Measurements from ENCODE around the gene IARS1. TPM values are rescaled to one million over a fixed set of nuclear protein-coding genes. Genes with fewer than 3 reads are reported as not detected.

Gene IARS1
- total and polyA plus RNA-seq, 12 donors, result 16.8 to 157 (median 80.1) TPM

- DNase-seq, result no peak
- Histone ChIP-seq H3K9me3 (replicated peaks in 1 of 3) (no peaks in the 10 kb centered on the region), H3K27me3 (no peaks in the 10 kb centered on the region), H3K36me3 (replicated peaks in 1 of 2) (peaks cover 0 to 100% of the 10 kb centered on the region in 2 donors), H3K4me1 (replicated peaks in 1 of 2) (peaks cover 0 to 9% of the 10 kb centered on the region in 2 donors), H3K27ac (no peak overlapping the region), H3K4me3 (no peak overlapping the region)
- no peak for TF ChIP-seq POLR2A (IDR thresholded peaks at IDR 0.05)
- TF ChIP-seq CTCF (IDR thresholded peaks at IDR 0.05), result no peak
- WGBS, 4 donors, result 21 to 53% (median 34%) methylated on average over 1 of the region's 1 CpG
- intact Hi-C loops (cut with DNase I), result no loop called here
Observed at GRCh38 chr9:92263131-92263530, 30.4 kb downstream of the IARS1 start.

GRCh38 chr9:92257327-92257726 is 36.2 kb downstream of the IARS1 start:
- Histone ChIP-seq H3K36me3 (replicated peaks in 1 of 2) (peaks cover 0 to 97% of the 10 kb centered on the region in 2 donors), H3K4me1 (replicated peaks in 1 of 2) (no peaks in the 10 kb centered on the region), H3K27ac (no peak overlapping the region), H3K27me3 (no peaks in the 10 kb centered on the region), H3K4me3 (no peak overlapping the region), H3K9me3 (replicated peaks in 1 of 3) (no peaks in the 10 kb centered on the region)
- intact Hi-C loops (cut with DNase I), result no loop called here
- TF ChIP-seq CTCF (IDR thresholded peaks at IDR 0.05), result no peak
- no peak for TF ChIP-seq POLR2A (IDR thresholded peaks at IDR 0.05)
- 93 to 100% (median 98%) methylated on average over 1 to 2 of the region's 2 CpGs for WGBS, 4 donors
- no peak for DNase-seq

GRCh38 chr9:92254381-92255337 is 38.8 kb downstream of the IARS1 start:
- H3K4me3 ChIP-seq, result no peak overlapping the region
- no peak for TF ChIP-seq CTCF (IDR thresholded peaks at IDR 0.05)
- TF ChIP-seq POLR2A (IDR thresholded peaks at IDR 0.05), result no peak
- no peaks in the 10 kb centered on the region for H3K4me1 ChIP-seq (replicated peaks in 1 of 2)
- 83 to 87% (median 86%) methylated on average over 19 of the region's 19 CpGs for WGBS, 4 donors
- intact Hi-C loops (cut with DNase I), result no loop called here
- H3K27ac ChIP-seq, result no peak overlapping the region
- H3K9me3 ChIP-seq (replicated peaks in 1 of 3), result no peaks in the 10 kb centered on the region
- peaks cover 0 to 97% of the 10 kb centered on the region in 2 donors for H3K36me3 ChIP-seq (replicated peaks in 1 of 2)
- DNase-seq, result no peak
- H3K27me3 ChIP-seq, result no peaks in the 10 kb centered on the region

GRCh38 chr9:92253656-92254055 is 39.8 kb downstream of the IARS1 start:
- TF ChIP-seq POLR2A (IDR thresholded peaks at IDR 0.05), result no peak
- Histone ChIP-seq H3K9me3 (replicated peaks in 1 of 3) (no peaks in the 10 kb centered on the region), H3K27me3 (no peaks in the 10 kb centered on the region), H3K36me3 (replicated peaks in 1 of 2) (peaks cover 0 to 97% of the 10 kb centered on the region in 2 donors), H3K4me1 (replicated peaks in 1 of 2) (no peaks in the 10 kb centered on the region), H3K27ac (no peak overlapping the region), H3K4me3 (no peak overlapping the region)
- 62 to 78% (median 75%) methylated on average over 4 of the region's 4 CpGs for WGBS, 4 donors
- DNase-seq, result no peak
- intact Hi-C loops (cut with DNase I), result no loop called here

Measured in adrenal gland (tissue), 12 donors.